T-helper 17 cell (primary cell): Measurements from ENCODE around the gene ANKRD33B. TPM values are rescaled to one million over a fixed set of nuclear protein-coding genes. Genes with fewer than 3 reads are reported as not detected.

Source experiments
- total RNA-seq, 4 donors: library from RNA in 2 of 4; stranded (reverse) in 2 of 4; gene quantifications; one replicate each; pipeline ENCODE4 v1.2.3 and lab custom pipeline; 2022 to 2026

The ANKRD33B gene
- total RNA-seq, 2 donors from 2014 or later = 5.3 to 13.9 TPM

Other genes with a start within 250 kb of the ANKRD33B start
- gene MARCHF6, start 210.4 kb upstream of the ANKRD33B start, total RNA-seq = 100 to 1,000 TPM; 156 to 198 TPM
- gene ROPN1L, start 122.2 kb upstream of the ANKRD33B start, total RNA-seq = 1 to 10 TPM; 4.7 to 5.3 TPM
- gene DAP, start 197.2 kb downstream of the ANKRD33B start, total RNA-seq = 10 to 100 TPM; 40.1 to 54.5 TPM